GM18526 (cell line): Measurements from ENCODE around the gene PRUNE1.
A peak's percentile ranks its signal among the peaks of the same experiment; 100 is the strongest.

Experiments
- POLR2A ChIP-seq: IDR thresholded peaks from 3 replicates; pipeline ENCODE4 v1.6.1; 2011; ENCODE audit not compliant: insufficient read length; ENCODE audit errors: extremely low read depth

PRUNE1 gene

DNA sequence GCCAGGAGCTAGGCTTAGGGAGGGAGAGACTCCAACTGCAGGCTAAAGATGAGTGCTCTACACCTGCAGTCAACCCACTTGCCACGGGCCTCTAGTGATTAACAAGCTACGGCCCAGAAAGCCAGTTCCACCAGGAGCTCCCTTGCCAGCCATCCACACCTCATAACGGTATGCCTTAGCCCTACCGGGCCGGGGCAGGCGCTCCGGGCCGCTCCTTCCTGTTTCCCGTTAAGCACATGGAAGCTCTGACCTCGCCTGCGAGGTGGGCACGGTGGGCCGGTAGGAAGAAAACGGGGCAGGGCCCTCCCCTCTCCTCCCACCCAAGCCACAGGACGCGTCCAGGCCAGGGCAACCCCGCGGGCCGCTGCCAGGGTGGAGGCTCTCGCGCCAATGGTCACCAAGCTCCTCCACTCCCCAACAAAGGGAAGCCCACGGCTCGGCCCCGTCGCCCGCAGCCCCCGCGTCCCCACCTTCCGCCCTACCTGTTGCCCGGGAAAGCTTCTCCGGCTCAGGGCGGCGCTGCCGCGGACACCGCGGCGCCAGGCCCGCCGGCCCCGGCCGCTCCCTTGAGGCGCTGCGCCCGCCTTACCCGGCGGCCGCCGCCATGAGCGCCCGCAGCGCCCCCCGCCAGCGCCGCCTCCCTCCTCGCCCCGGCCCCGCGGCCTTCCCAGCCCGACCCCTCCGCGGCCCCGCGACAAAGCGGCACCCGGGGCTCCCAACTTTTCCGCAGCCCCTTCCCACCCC is 34.2 kb upstream of the PRUNE1 start:
- no peak for TF ChIP-seq POLR2A

DNA sequence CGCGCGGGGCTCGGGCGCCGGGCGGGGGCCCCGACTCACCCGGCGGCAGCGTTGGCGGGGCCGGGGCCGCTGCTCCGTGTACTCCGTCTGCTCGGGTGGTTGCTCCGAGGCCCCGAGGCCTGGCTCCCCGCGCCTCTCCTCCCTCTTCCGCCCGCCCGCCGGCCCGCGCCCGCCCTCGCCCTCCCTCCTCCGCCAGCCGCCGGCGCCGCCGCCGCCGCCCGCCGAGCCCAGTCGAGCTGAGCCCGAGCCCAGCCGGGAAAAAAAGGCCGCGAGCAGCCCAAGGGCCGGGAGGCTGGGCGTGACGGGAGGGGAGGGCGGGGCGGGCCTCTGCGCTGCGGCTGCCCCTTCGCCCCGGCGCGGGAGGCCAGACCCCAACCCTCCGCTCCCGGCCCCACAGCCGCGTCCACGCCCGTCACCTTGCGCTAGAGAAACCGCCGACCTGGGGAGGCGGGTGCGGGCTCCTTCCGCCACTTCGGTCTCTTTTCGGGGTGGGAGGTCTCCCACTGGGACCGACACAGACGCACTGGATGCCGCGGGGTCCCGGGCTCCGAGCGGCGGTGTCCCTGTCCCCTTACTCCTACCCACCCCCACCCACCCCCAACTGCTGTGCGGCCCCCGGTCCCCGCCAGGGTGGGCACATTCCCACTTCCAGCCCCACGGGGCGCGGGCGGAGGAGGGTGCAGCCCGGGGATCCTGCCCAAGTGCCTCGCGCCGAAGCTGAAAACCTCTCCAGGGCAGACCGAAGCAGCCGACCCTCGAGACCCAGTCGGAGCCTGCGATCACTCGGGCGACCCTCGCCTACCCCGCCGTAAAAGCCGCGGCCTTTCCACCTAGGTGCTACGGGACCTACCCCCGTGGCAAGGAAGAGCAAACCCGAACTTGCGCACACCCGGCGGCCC is 33.4 kb upstream of the PRUNE1 start, which contains the start of gene CERS2:
Gene CERS2, minus strand, starts transcription at position 256 of the 899 bp plus-strand sequence. CDS start 5,745 bp downstream, outside the sequence.
- TF ChIP-seq POLR2A, result peak; percentile 35

DNA sequence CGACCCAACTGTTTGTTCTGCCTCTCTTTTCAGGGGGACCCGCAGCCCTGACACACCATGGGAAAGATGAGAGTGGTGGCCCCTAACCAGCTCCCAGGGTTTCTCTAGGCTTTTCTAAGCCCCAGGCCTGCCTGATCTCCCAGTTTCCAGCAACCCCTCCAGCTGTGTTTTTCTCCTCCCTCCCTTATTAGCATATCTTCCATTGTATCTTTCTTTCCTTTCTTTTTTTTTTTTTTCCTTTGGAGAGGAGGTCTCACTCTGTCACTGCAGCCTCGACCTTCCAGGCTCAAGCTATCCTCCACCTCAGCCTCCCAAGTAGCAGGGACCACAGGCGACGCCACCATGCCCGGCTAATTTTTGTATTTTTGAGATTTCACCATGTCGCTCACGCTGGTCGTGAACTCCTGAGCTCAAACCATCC is 31.8 kb upstream of the PRUNE1 start:
- no peak for TF ChIP-seq POLR2A

DNA sequence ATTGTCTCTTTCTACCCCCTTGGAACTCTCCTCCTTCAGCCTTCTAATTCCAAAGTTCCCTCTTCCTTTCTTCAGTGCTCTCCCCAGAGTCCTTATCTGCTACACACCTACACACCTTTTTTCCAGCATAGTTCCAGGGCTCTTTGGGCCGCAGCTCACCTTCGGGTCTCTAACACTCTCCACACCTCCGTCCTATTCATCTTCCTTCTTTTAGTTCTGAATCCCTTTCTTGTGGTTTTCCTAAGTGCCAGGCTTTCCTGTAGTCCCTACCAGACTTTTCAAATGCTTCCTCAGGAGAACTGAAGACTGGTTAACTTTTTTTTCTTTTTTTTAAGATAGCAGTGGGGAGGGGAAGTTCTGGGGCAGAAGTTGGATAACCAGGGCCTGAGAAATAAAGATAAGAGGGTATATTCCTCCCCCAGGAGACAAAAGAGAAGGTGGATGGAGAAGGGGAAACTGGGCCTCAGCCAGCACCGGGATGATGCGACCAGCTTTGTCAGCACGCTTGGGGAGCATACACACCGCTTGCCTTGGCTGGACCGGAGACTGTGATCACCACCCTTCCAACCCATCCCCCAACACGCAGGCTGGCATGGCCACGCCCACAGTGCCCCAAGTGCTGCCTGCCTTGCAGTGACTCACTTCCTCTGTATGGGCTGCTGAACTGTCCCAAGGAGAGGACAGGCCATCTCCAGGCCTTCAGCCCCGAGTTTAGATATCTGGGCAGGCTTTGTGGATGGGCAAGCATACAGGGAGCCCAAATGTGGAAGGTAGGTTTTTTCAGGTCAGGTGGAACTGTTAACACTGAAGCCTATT is 31.2 kb upstream of the PRUNE1 start:
- TF ChIP-seq POLR2A, result peak; percentile 35

DNA sequence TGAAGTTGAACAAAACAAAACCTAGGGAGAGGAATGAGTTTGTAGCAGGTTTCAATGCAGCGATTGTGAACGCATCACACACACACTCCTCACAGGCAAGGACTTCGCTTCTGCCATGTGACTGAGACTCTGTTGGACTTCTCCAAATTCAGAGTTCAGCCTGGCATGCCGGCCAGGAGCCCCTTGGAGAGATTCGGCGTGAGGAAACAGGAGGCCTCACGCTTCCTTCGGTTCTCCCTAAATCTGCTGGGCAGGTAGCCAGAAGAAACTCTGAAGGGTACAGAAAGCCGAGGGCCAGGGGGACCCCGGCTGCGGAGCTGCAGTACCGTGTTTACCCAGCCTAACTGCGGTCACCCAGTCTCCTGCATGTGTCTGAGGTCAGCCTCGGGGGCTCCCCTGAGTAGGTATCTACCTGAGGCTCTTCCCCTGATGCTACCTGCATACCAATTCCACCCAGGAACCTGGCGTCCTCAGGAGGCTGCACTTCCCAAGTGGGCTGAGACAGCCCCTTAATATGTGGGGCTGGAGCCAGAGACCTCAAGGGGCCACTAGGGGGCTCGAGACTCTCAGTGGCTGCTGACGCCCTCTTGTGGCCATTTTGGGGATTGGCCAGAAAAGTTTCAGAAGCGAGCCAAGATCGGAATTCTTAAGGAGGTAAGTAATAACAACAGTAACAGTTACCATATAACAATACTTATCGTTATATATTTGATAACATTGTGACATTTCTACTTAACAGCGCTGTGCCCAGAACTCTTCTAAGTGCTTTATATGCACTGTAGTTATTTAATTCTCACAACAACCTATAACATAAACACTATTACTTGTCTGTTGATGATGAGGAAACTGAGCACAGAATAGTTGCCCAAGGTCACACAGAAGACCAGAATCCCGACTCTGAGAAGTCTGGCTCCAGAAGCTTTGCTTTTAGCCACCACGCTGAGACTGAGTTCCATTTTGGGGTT is 28.9 kb upstream of the PRUNE1 start:
- no peak for TF ChIP-seq POLR2A

DNA sequence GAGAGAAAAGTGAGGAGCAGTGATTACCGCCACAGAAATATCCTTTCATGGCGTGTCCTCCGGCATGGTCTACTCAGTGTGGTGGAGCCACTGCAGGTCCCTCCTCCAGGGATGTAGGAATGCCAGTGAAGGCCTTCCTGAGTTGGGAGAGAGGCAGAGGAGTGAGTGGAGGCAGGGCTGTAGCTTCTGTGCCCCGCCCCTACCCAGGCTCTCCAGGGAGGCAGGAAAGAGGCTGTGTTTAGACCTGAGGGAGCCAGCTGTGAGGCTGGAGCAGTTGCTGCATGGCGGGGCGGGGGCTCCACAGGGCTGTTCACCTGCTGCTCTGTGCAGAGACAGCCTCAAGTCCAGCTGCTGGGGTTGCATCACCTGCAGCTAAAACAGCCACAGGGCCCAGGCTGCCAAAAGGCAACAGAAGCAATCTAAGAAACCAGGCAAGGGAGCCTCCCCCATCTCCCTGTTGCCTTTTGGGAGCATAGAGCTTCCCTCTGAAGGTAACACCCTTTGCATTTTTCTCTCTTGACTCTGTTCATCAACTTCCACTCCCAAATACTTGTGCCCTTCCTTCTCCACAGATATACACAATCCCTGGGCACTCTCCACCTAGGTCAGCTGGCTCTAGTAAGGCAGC is 27.0 kb upstream of the PRUNE1 start:
- no peak for TF ChIP-seq POLR2A

DNA sequence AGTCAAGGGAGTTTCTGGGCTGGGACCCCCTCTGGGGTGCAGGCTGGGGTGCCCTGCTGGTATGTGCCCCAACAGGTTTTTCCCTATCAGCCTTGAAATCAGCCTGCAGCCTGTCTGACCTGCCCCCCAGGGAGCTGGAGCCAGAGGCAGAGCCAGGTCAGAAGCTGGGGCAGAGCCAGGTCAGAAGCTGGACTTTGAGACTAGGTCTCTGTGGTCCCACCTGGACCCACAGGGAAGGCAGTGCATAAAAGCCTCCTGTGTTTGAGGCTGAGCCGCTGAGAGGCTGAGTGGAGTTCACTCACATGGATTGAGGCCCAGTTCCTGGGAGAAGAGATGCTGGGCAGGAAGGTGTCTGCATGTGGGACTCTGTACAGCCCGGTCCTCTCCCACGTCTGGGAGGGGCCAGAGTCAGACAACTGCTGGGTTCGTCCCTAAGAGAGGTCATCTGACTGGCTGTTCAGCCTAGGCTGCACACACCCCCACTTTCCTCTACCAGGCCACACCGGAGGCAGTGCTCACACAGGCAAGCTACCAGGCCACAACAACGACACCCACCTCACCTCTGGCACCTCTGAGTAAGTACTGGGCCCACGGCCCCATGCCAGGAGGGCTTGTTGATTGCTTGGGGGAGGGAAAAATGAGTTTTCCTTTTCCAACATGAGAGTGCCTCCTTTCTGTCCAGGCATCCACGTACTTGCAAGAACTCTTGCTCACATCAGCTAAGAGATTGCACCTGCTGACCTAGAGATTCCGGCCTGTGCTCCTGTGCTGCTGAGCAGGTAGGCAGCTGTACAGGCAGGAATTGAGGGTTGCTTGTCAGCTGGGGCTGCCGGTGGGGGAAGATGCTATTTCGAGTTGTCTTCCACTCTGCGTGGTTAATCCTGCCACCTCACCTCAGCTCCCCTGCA is 26.2 kb upstream of the PRUNE1 start, which contains the start of gene ANXA9:
Gene ANXA9, plus strand, starts transcription at position 488 of the 908 bp plus-strand sequence. CDS start 814 bp downstream, outside the sequence.
- TF ChIP-seq POLR2A, result no peak

DNA sequence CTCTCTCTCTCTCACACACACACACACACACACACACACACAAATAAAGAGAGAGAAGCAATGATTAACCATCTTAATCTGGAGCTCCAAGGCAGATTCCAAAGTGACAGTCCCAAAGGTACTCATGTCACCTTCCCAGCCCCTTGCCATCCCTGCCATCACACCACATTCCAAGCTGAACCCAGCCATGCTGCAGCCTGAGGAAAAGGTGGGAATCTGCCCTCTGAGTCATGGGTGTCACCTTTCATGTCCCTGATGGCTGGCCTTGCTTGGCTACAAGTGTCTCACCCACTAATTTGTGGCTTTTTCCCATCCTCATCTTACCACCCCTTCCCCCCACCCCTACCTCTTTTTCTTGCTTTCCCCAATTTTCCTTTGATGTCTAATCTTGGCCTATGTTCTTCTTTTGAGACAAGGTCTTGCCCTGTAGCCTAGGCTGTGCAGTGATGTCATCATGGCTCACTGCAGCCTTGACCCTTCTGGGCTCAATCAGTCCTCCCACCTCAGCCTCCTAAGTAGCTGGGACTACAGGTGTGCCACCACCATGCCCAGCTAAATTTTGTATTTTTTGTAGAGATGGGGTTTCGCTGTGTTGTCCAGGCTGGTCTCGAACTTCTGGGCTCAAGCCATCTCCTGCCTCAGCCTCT is 22.9 kb upstream of the PRUNE1 start:
- no peak for TF ChIP-seq POLR2A

DNA sequence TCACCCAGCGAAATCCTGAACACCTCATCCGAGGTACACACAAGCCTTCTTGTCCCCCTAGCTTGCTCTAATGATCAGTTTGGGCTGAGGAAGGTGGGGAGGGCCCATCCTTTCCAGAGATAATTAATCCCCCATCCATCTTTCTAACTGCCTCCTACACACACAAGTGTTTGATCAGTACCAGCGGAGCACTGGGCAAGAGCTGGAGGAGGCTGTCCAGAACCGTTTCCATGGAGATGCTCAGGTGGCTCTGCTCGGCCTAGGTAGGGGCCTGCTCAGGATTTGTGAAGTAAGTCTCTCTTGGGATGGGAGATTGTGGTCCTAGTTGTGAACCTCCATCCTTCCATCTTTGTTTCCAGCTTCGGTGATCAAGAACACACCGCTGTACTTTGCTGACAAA is 20.3 kb upstream of the PRUNE1 start:
- TF ChIP-seq POLR2A, result no peak

DNA sequence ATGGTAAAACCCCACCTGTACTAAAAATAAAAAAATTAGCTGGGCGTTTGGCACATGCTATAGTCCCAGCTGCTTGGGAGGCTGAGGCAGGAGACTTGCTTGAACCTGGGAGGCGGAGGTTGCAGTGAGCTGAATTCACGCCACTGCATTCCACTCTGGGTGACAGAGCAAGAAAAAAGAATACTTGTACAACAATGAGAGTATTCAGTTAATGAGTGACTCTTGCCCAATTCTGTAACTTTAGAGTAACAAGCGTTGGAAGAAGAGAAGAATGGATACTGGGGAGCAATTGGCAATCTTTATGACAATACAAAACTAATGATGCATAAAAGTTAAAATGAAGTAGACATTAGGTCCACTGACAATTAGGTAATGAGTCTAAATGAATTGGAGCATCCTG is 15.6 kb upstream of the PRUNE1 start:
- no peak for TF ChIP-seq POLR2A

DNA sequence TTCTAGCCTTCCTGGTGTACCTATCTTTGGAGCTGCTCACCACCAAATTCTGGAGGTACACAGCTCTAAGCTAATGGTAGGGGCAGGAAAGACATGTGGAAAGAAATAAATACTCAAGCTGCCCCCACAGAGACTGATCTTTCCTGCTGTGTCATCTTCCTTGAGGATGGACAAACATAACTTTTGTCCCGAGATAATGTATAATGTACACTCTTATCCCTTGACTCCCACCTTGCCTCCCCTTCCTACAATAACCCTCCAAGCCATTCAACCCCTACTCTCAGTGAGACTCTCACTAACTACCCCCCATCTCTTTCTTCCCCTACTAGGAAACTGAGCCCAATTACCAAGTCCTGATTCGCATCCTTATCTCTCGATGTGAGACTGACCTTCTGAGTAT is 14.0 kb upstream of the PRUNE1 start:
- no peak for TF ChIP-seq POLR2A

DNA sequence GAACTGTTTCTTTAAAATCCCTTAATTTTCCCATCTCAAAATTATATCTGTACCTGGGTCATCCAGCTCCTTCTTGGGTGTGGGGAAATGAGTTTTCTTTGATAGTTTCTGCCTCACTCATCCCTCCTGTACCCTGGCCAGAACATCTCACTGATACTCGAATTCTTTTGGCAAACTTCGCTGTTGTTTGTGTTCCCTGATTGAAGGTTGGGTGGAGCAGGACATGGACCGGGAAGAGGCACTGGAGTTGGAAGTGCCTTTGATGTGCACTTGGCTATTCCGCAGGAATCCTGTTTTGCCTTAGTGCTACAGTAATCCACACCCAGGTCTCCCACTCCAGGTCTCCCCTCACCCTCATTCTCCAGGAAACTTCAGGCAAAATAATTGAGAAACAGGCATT is 12.8 kb upstream of the PRUNE1 start:
- TF ChIP-seq POLR2A, result no peak
